SK-N-MC (cell line): Measurements from ENCODE around the gene PAPPA2.

Experiments
- DNase-seq: peaks from one replicate; pipeline ENCODE4 v3.0.0-alpha.2; 2011; ENCODE audit warnings: low read depth, low spot score
- H3K27ac ChIP-seq: fragments of 200-600 bp; sonication (generic); 2 replicates; pipeline ENCODE4 v1.5.1; 2016; ENCODE audit warnings: mixed run types
- H3K36me3 ChIP-seq: fragments of 200-600 bp; sonication (generic); 2 replicates; pipeline ENCODE4 v1.6.1; 2017; ENCODE audit warnings: antibody characterized with exemption, low read length, mixed read lengths; ENCODE audit not compliant: insufficient read depth
- H3K4me3 ChIP-seq: fragments of 200-600 bp; sonication (generic); 2 replicates; pipeline ENCODE4 v1.5.1; 2016
- H3K9ac ChIP-seq: fragments of 200-600 bp; sonication (generic); 2 replicates; pipeline ENCODE4 v1.8.0; 2017; ENCODE audit warnings: mixed run types, mixed read lengths; ENCODE audit not compliant: insufficient read length
- H3K9me3 ChIP-seq: fragments of 200-600 bp; sonication (generic); 2 replicates; pipeline ENCODE4 v1.6.1; 2017; ENCODE audit warnings: low read depth, mild to moderate bottlenecking, antibody characterized with exemption, low read length, moderate library complexity, mixed read lengths
- EZH2 ChIP-seq: fragments of 200-600 bp; sonication (generic); IDR thresholded peaks from one replicate; pipeline ENCODE4 v1.6.1; 2017; ENCODE audit warnings: antibody characterized with exemption
- FOXP2 ChIP-seq: optimal IDR thresholded peaks from 2 replicates; pipeline ENCODE3; 2011; ENCODE audit warnings: mild to moderate bottlenecking, moderate library complexity; ENCODE audit not compliant: insufficient read depth; ENCODE audit errors: extremely low read length, control extremely low read depth
- POLR2AphosphoS5 ChIP-seq: IDR thresholded peaks from 2 replicates; pipeline ENCODE4 v1.6.1; 2012; ENCODE audit warnings: mild to moderate bottlenecking, low read depth, low read length, borderline replicate concordance

PAPPA2 gene

GRCh38 chr1:176539018-176539417 lies 76.0 kb downstream of the PAPPA2 start:
- no peak for TF ChIP-seq FOXP2
- no peak for TF ChIP-seq EZH2
- TF ChIP-seq POLR2AphosphoS5, result no peak
- H3K9ac ChIP-seq, result no peak overlapping the region
- H3K27ac ChIP-seq, result no peak overlapping the region
- no peak overlapping the region for H3K4me3 ChIP-seq
- H3K36me3 ChIP-seq, result no peaks in the 10 kb centered on the region
- no peaks in the 10 kb centered on the region for H3K9me3 ChIP-seq
- DNase-seq, result no peak

GRCh38 chr1:176540428-176540827 lies 77.5 kb downstream of the PAPPA2 start:
- no peak for DNase-seq
- no peaks in the 10 kb centered on the region for H3K9me3 ChIP-seq
- no peak overlapping the region for H3K27ac ChIP-seq
- no peak for TF ChIP-seq FOXP2
- TF ChIP-seq POLR2AphosphoS5, result no peak
- no peak for TF ChIP-seq EZH2
- no peak overlapping the region for H3K9ac ChIP-seq
- H3K4me3 ChIP-seq, result no peak overlapping the region
- no peaks in the 10 kb centered on the region for H3K36me3 ChIP-seq

GRCh38 chr1:176541663-176542062 lies 78.7 kb downstream of the PAPPA2 start:
- no peak for DNase-seq
- H3K4me3 ChIP-seq, result no peak overlapping the region
- no peak overlapping the region for H3K27ac ChIP-seq
- H3K9ac ChIP-seq, result no peak overlapping the region
- no peak for TF ChIP-seq POLR2AphosphoS5
- no peaks in the 10 kb centered on the region for H3K9me3 ChIP-seq
- H3K36me3 ChIP-seq, result no peaks in the 10 kb centered on the region

- Histone ChIP-seq H3K4me3 (no peak overlapping the region), H3K36me3 (no peaks in the 10 kb centered on the region), H3K9me3 (no peaks in the 10 kb centered on the region), H3K27ac (no peak overlapping the region), H3K9ac (no peak overlapping the region)
- TF ChIP-seq FOXP2, result no peak
- no peak for TF ChIP-seq EZH2
- TF ChIP-seq POLR2AphosphoS5, result no peak
- DNase-seq, result no peak
Observed at GRCh38 chr1:176542352-176542751, 79.4 kb downstream of the PAPPA2 start.

GRCh38 chr1:176543360-176544129 lies 80.6 kb downstream of the PAPPA2 start:
- no peaks in the 10 kb centered on the region for H3K36me3 ChIP-seq
- no peak overlapping the region for H3K4me3 ChIP-seq
- TF ChIP-seq FOXP2 (no peak), POLR2AphosphoS5 (no peak), EZH2 (no peak)
- H3K9me3 ChIP-seq, result no peaks in the 10 kb centered on the region
- no peak for DNase-seq
- no peak overlapping the region for H3K9ac ChIP-seq
- H3K27ac ChIP-seq, result no peak overlapping the region

- H3K27ac ChIP-seq, result no peak overlapping the region
- no peak overlapping the region for H3K9ac ChIP-seq
- H3K4me3 ChIP-seq, result no peak overlapping the region
- no peak for TF ChIP-seq POLR2AphosphoS5
- H3K9me3 ChIP-seq, result no peaks in the 10 kb centered on the region
- no peak for DNase-seq
- no peaks in the 10 kb centered on the region for H3K36me3 ChIP-seq
Observed at GRCh38 chr1:176545034-176545639, 82.2 kb downstream of the PAPPA2 start.

- no peak for DNase-seq
- Histone ChIP-seq H3K36me3 (no peaks in the 10 kb centered on the region), H3K4me3 (no peak overlapping the region), H3K9me3 (no peaks in the 10 kb centered on the region), H3K27ac (no peak overlapping the region), H3K9ac (no peak overlapping the region)
- TF ChIP-seq EZH2, result no peak
- no peak for TF ChIP-seq FOXP2
- no peak for TF ChIP-seq POLR2AphosphoS5
Observed at GRCh38 chr1:176546825-176547224, 83.8 kb downstream of the PAPPA2 start.

- H3K9me3 ChIP-seq, result no peaks in the 10 kb centered on the region
- no peaks in the 10 kb centered on the region for H3K36me3 ChIP-seq
- H3K27ac ChIP-seq, result no peak overlapping the region
- H3K4me3 ChIP-seq, result no peak overlapping the region
- no peak overlapping the region for H3K9ac ChIP-seq
- TF ChIP-seq EZH2 (no peak), FOXP2 (no peak), POLR2AphosphoS5 (no peak)
- no peak for DNase-seq
Observed at GRCh38 chr1:176551146-176551545, 88.2 kb downstream of the PAPPA2 start.
